Superior temporal gyrus (tissue), 1 donor: Measurements from ENCODE around the gene FTO.
"Not testable (repeated sequence)": the region's sequence is repeated elsewhere in the genome, so short reads cannot be mapped to it uniquely, and the experiment has no call there.

Source experiments
- DNase-seq: peaks from one replicate; pipeline ENCODE4 v3.0.0-alpha.2; 2016; ENCODE audit errors: extremely low spot score

The FTO gene

DNA sequence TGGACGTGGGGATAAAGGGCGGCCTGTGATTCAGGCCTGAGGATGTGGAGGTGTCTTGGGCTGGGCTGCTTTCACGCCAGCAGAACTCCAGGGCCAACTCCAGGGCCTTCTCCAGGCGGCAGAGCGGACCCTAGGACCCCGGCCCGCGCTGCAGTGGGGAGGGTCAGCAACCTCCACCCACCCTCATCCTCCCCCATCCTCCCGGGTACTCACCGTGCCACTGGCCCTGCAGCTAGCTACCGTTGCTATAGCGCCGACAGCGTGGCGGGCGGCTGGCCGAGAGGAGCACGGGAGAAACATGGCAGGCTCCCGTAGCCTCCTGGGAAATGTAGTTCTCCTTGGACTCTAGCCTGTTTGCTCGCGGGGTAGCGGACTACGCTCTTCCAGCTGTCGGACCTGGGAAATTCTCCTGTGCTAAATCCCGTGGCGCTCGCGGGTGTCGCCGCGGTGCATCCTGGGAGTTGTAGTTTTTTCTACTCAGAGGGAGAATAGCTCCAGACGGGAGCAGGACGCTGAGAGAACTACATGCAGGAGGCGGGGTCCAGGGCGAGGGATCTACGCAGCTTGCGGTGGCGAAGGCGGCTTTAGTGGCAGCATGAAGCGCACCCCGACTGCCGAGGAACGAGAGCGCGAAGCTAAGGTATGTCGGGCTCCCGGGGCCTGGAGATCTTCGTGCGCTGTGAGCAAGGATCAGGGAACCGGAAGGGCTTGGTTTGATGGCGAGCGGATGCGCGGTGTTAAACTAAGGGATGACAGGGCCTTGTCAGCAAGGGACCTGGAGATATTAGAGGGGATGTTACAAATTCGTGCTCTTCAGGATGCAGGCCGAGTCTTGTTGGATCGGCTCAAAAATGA, at the start of gene FTO, which contains the start of gene RPGRIP1L:
FTO (plus strand) TSS at position 567 of the 855 bp plus-strand sequence.
RPGRIP1L (minus strand) TSS at position 270 of the 855 bp plus-strand sequence. CDS start 3,136 bp downstream, outside the sequence.
- DNase-seq = peak; percentile 99

DNA sequence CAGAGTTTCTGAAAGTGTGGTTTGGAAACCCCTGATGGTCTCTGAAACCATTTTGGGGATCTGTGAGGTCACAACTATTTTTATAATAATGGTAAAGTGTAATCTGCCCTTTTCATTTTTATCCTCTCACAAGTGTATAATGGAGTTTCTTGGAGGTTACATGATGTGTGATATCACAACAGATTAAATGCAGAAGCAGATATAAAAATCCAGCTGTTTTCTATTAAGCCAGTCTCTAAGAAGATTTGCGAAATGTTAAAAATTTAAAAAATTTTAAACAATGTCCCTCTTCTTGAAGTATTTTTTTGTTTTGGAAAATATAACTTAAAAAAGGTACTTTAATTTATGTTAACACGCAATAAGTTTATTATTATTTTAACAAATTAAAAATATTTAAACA, 49.0 kb upstream of the FTO start:
- no peak for DNase-seq

DNA sequence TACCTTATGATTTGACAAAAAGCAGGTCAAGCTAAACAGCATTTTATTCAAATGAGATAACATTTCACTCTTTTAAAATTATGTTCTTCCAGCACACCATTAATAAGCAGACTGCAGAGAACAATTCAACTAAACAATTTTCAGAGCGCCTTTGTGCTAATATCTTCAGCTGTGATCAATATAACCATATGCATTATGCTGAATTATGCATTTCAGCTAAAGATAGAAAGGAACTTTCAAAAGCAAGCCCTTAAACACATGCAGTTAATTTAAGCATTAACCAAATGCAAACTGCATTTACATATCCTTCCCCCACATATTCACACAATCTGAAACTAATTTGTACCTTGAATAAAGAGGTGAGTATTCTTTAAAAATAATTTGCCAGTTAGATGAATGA, 41.9 kb upstream of the FTO start:
- DNase-seq = no peak

DNA sequence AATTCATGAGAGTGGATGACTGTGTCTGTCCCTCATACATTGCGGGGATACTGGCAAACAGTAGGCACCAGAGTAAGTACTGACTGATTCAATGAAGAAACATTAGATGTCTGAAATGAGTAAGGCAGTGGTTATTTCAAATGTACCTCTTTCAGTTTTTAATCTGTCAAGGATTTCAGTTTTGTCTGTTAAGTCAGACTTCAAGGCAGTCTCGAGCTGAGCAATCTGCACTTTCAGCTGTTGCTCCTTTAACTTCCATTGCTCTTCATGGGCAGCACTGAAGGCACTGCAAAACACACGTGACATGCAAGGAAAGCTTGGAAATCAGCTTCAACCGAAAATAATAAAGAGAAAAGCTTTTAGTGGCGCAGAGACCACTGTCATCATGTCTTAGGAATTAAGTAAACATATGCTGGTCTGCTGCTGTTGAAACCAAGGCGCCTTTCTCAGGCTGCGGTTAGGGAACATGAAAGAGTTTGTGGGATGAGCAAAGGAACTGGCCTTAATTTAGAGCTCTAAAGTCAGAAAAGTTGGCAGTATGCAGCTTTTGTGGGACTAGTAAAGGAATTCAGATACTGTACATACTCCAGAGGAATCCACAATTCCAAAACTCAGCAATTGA, 39.1 kb upstream of the FTO start:
- no peak for DNase-seq

DNA sequence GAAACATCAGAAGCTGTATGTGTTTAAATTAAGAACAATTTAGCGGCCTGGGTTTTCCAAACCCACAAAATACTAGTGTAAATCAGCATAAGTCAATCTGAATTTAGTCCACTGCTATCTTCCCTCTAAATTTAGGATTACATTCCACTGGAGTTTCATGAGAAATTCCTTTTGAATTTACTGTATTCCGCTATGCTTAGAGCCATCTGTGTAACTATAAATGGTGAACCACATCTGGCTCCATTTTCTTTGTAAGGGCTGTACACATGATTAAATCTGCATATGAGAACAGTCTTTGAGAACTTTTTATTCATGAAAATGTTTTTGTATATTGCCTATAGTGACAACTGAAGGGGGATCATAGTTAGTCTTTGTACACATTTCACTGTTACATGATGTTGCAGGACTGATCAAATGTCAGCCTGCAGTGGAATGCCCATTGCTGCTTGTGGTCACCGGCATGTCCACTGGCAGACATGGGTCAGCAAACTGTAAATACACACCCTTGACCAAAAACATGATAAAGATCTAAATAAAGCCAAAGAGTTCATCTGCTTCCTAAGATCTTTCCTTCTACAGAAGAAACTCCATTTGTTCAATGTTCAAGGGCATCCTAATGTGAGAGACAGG, 37.1 kb upstream of the FTO start:
- DNase-seq = peak; percentile 27

DNA sequence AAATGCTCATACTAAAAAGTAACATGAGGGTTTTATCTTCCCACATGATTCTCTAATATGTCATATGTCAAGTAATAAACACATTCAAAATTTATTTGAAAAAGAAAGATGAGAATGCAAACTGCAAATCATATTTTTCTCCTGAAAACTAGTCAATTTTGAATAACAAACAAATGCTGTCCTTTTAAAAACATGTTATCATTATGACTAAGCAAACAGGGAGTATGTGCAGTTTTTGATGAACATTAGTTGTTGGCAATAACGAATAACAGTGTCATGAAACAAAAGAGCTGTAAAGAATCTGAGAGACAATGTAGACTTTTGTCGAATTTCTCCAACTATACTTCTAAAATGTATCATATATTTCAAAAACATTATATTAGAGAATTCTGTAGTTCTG, 35.1 kb upstream of the FTO start:
- DNase-seq = no peak

DNA sequence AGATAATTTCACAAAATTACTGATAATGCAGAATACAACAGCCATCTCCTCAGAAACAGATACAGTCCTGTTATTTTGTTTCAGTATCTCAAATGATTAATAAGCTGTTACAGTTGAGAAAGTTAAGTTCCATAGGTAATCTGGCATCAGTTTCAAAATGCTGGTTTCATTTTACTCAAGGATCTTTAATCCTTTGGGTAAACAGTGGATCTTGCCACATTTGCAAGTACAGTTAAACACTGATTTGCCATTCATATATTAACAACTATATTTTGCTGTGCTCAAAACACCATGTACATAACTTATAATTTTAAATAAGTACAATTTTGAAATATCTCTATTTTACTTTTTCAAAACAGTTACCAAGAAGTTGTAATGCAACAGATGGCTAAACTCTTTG, 31.5 kb upstream of the FTO start:
- no peak for DNase-seq

DNA sequence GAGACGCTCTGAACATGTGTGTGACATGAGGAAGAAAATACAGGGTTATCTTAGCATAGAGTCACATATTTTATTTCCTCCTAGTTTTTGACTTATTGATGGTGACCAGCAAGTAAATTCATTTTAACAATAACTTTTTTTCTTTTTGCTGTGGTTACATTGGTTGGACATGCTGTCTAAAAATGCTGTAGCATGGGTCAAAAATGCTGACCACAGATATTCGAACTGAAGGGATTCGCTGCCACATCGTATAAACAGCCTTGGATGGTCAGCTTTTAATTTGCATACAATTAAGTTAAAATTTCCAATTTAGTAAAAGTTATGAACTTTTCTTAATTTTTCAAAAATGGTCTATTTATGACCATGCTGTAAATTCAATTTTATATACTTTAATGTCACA, 30.8 kb upstream of the FTO start:
- DNase-seq = no peak

DNA sequence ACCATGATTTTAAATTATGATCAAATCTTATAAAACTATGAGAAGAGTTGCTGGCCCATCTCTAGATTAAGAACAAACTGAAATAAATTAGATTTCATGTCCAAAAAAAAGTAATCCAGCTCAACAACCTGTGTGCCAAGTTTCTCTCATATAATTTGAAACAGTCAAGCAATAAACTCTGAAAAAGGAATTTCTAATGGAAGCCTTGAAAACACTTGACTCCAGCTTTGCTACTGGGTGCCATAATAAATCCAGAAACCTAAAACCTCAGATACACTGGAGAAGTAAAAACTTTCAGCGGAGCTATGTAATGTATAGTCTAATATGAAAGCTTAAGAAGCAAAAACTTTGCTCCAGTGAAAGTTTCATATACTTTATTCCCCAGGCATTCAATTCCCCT, 25.8 kb upstream of the FTO start:
- no peak for DNase-seq

DNA sequence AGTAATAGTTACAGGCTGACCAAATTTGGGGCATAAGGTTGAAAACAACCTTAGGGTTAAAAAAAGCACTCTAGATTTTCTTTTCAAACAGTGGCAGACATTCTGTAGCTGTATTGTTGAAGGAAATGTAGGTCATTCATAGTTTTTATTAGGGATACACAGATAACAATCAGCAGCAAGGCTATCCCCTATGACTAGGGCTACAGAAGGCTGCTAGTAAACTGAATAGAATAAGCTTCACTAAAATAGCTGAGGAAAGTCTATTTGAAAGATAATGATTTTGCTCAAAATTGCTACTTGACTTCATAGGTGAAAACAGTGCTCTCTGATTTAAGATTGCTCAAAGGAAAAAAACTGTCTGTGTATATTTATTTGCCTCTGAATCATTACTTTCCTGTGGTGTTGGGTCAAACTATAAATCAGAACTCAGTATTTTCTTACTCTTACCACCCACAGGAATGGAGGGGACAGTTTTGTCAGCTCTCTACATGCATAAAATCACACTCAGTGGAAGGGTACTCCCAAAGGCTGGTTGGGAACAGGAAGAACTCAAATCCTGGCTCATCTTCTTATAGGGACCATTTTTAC, 25.1 kb upstream of the FTO start:
- DNase-seq = no peak

DNA sequence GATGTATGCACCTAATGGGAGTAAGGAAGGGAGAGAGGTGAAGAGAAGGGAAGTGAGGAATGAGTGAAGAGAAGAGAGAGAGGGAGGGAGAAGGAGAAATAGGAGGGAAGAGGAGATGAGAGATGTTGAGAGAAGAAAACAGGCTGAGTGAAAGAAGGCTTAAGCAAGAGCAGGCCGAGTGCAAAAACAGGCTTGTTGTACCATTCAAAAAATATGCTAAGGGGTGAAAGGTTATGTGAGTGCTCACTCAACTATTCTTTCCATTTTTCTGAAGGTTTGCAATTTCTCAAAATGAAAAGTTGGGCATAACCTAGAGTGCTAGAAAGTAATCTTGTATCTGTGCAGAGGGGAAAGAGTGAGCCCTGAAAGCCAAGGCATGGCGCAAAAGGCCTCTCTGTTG, 23.2 kb upstream of the FTO start:
- DNase-seq = no peak

DNA sequence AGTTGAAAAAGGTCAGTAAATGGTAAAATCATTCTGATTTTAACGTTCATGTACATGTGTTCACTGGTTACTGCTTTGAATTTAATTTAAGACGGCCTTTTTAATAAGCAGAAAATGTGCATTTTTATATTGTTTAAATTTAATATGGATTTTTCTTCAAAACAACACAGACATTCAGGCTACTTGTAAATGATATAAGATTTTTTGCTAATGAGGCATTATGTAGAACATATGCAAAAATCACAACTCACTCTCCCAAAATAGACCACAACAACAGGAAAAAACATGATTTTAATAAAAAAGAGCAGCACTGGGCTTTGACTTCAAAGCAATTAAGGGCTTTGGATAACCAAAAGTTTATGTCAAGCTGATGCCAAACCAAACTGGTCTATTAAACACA, 22.6 kb upstream of the FTO start:
- DNase-seq = no peak

DNA sequence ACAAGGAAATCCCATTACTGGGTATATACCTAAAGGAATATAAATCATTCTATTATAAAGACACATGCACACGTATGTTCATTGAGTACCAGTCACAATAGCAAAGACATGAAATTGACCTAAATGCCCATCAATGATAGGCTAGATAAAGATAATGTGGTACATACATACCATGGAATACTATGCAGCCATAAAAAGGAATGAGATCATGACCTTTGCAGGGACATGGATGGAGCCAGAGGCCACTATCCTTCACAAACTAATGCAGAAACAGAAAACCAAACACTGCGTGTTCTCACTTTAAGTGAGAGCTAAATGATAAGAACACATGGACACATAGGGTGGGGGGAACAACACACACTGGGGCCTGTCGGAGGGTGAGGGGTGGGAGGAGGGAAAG, 18.6 kb upstream of the FTO start:
- not testable (repeated sequence) for DNase-seq

DNA sequence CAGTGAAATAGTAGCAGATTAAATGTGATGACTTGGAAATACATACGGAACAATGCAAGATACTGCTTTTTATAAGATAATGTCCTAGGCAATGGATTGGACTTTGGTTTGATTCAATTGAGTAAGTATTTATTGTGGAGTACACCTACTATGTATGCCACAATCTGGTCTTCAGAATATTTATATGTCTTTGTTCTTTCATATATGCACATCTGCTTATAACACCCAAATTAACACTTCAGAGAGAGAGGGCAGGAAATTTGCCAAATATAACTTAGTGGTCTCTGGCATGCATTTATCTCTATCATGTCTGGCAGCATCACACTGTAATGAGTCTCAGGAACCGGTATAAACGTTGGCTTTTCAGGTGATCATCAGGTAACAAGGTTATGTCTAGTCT, 17.2 kb upstream of the FTO start:
- no peak for DNase-seq

DNA sequence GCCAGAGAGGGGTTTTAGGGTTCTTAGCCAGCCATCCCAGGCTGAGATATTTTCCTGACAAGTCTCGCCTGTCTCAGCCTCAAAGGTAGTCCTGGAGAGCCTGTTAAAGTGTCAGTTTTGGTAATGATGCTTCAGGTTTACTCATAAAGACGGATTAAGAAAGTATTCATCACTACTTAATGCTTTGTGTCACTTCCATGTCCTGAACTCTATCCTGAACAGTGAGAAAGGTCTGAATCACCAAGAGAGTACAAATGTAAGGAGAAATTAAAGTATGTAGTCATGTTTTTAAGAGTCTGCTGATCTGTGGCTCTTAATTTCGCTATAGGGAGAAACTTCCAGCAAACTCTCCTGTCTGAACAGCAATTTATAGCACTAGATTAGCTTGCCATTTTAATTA, 14.3 kb upstream of the FTO start:
- no peak for DNase-seq

DNA sequence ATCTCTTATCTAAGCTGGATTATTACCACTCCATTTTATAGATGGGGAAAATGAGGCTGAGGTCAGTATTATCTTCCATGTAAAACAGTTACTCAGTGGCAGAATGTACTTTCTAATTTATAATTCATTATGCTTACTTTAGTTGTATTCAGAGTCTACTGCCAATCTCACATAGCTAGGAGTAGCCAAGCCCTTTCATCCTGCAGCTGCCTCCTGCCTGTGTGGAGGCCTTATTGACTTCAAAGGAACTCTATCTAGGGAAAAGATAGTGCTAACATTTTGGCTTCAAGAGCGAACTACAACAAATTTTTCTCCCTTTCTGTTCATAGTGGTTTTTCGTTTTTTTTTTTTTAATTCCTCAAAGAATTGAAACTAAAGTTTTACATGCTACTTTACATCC, 13.2 kb upstream of the FTO start:
- DNase-seq = no peak

DNA sequence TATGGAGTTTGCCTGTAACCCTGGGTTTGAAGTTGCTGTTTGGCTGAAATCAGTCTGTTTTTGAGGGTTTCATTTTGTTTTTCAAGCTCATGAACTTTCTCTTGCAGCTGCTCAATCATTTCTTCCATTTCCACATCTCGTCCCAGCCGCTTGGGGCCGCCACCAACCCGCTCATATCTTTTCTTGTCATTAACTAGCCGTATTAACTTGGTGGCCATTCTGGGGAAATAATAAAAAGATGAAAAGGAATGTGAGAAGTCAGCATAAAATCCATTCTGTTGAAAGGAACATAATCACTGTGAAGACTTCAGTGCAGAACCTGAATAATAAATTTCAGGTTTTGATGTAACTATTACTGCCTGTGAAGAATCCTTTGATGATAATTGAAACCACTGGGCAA, 11.8 kb upstream of the FTO start:
- no peak for DNase-seq

DNA sequence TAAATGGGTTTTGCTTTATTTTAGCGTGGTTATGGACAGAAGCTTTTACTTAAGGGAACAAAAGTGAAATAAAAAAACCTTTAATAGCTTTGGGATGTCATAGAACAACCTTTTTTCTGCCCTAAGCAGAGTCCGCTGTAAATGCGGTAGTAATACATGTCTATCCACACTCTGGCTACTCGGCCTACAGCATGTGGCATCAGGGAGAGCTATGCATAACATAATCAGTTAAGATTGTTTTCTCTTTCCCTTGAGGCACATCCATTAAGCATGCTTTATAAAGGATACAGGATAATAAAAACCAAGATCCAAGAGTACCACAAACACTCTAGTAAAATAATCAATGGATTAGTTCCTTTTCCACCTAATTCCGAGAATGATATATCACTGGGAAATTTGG, 10.6 kb upstream of the FTO start:
- no peak for DNase-seq

DNA sequence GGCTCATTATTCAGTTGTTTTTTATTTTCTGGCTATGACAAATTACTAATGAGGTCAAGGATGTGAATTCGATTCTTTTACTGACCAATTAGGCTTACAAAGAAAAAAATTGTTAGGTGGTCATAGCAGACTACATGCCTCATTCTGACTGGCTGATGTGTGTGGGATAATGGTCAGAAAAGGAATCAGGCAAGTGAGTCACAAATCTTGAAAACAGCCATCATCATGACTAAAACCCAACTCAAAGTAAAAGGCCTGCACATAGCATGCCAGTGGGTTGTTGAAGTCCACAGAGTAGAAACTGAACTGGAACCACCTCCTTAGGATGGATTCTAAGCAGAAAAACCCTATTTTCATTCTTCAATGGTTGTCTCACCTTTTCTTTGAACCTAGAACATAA, 8.9 kb upstream of the FTO start:
- DNase-seq = no peak

DNA sequence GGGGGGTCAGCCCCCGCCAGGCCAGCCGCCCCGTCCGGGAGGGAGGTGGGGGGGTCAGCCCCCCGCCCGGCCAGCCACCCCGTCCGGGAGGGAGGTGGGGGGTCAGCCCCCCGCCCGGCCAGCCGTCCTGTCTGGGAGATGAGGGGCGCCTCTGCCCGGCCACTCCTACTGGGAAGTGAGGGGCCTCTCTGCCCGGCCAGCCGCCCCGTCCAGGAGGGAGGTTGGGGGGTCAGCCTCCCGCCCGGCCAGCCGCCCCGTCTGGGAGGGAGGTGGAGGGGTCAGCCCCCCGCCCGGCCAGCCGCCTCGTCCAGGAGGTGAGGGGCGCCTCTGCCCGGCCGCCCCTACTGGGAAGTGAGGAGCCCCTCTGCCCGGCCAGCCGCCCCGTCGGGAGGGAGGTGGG, 5.7 kb upstream of the FTO start:
- not testable (repeated sequence) for DNase-seq

DNA sequence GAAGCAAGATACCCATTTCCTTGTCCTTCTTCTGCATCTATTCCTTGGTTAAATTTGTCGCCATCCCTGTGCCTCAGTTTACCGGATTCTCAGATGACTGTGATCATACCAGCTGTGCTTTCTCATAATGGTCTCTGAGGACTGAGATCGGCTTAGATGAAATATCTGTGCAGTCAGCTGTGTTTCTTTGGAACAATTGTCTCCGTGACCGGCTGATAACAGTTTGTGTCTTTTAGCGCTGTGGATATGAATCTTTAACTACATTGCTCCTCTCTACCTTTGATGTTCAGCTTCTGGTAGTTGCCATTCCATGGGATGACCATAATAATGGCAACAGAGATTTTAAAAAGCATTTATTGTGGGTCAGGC, 473 bp downstream of the FTO start:
- DNase-seq = no peak

DNA sequence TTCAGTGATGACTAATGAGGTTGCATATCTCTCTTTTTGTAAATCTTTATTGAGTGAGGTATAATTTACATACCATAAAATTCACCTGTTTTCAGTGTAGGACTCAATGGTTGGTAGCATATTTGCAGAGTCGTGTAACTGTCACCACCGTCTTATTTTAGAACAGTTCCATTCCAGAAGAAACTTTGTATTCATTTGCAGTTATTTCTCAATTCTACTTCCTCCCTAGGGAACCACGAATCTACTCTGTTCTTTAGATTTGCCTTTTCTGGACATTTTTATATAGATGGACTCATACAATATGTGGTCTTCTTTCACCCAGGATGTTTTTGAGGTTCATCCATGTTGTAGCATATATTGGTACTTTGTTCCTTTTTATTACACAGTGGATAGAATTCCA, 3.7 kb downstream of the FTO start:
- DNase-seq = no peak

DNA sequence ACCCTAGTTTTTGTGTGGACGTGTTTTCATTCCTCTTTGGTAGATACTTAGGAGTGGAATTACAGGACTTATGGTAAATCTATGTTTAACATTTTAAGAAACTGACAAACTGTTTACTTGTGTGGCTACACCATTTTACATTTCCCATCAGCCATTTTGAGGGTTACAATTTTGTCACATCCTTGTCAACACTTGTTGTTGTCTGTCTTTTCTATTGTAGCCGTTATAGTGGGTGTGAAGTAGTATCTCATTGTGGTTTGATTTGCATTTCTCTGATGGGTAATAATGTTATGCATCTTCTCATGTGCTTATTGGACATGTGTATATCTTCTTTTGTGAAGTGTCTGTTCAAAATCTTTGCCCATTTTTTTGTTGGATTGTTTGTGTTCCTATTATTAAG, 4.5 kb downstream of the FTO start:
- DNase-seq = no peak
